Neural crest cell (in vitro differentiated cells): ENCODE measurements around the gene COL4A3. TPM values are rescaled to one million over a fixed set of nuclear protein-coding genes. Genes with fewer than 3 reads are reported as not detected.

ENCODE experiments used
- DNase-seq: peaks from one replicate; pipeline ENCODE4 v3.0.0; 2021; ENCODE audit warnings: low read depth, mixed read lengths, low spot score
- H3K27ac Mint-ChIP-seq: one replicate; pipeline ENCODE4 v1.8.0; 2021; ENCODE audit warnings: mild to moderate bottlenecking, mixed read lengths; ENCODE audit not compliant: unreplicated experiment
- H3K27me3 Mint-ChIP-seq: 2 replicates; pipeline ENCODE4 v1.8.0; 2021; ENCODE audit warnings: low read depth, mild to moderate bottlenecking, mixed read lengths
- H3K36me3 Mint-ChIP-seq: 2 replicates; pipeline ENCODE4 v1.8.0; 2021; ENCODE audit warnings: low read depth, mild to moderate bottlenecking, mixed read lengths
- H3K4me1 Mint-ChIP-seq: 2 replicates; pipeline ENCODE4 v1.8.0; 2021; ENCODE audit warnings: mixed read lengths
- H3K4me3 Mint-ChIP-seq: one replicate; pipeline ENCODE4 v1.8.0; 2021; ENCODE audit warnings: mild to moderate bottlenecking, mixed read lengths
- H3K9me3 Mint-ChIP-seq: 2 replicates; pipeline ENCODE4 v1.8.0; 2021; ENCODE audit warnings: mixed read lengths
- total RNA-seq: library from RNA; stranded (reverse); gene quantifications from 2 replicates; pipeline ENCODE4 v1.2.1, GENCODE V29; 2021
- TF ChIP-seq, protein P1 (sequence below): fragments of 200-600 bp; sonication (generic); conservative IDR thresholded peaks from 2 replicates; pipeline ENCODE4 v1.5.0; 2021; ENCODE audit warnings: antibody characterized with exemption, mild to moderate bottlenecking

COL4A3 gene
- total RNA-seq, 1 donor from 2014 or later, result not detected

- Mint-ChIP-seq H3K36me3 (no peaks in the 10 kb centered on the region), H3K27ac (no peak overlapping the region), H3K4me1 (no peaks in the 10 kb centered on the region), H3K4me3 (no peak overlapping the region), H3K27me3 (no peaks in the 10 kb centered on the region), H3K9me3 (no peaks in the 10 kb centered on the region)
- TF ChIP-seq, protein P1, sequence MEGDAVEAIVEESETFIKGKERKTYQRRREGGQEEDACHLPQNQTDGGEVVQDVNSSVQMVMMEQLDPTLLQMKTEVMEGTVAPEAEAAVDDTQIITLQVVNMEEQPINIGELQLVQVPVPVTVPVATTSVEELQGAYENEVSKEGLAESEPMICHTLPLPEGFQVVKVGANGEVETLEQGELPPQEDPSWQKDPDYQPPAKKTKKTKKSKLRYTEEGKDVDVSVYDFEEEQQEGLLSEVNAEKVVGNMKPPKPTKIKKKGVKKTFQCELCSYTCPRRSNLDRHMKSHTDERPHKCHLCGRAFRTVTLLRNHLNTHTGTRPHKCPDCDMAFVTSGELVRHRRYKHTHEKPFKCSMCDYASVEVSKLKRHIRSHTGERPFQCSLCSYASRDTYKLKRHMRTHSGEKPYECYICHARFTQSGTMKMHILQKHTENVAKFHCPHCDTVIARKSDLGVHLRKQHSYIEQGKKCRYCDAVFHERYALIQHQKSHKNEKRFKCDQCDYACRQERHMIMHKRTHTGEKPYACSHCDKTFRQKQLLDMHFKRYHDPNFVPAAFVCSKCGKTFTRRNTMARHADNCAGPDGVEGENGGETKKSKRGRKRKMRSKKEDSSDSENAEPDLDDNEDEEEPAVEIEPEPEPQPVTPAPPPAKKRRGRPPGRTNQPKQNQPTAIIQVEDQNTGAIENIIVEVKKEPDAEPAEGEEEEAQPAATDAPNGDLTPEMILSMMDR, result no peak
- no peak for DNase-seq
These were observed 116.5 kb downstream of the COL4A3 start for GRCh38 chr2:227280895-227281294.

- no peak overlapping the region for H3K27ac Mint-ChIP-seq
- H3K9me3 Mint-ChIP-seq, result no peaks in the 10 kb centered on the region
- no peak for DNase-seq
- no peaks in the 10 kb centered on the region for H3K27me3 Mint-ChIP-seq
- no peaks in the 10 kb centered on the region for H3K4me1 Mint-ChIP-seq
- no peaks in the 10 kb centered on the region for H3K36me3 Mint-ChIP-seq
- TF ChIP-seq, protein P1, result no peak
- no peak overlapping the region for H3K4me3 Mint-ChIP-seq
These were observed 121.4 kb downstream of the COL4A3 start for GRCh38 chr2:227285741-227286236.

- H3K27me3 Mint-ChIP-seq, result no peaks in the 10 kb centered on the region
- no peak overlapping the region for H3K4me3 Mint-ChIP-seq
- no peak for DNase-seq
- H3K4me1 Mint-ChIP-seq, result no peaks in the 10 kb centered on the region
- no peak overlapping the region for H3K27ac Mint-ChIP-seq
- no peaks in the 10 kb centered on the region for H3K36me3 Mint-ChIP-seq
- H3K9me3 Mint-ChIP-seq, result no peaks in the 10 kb centered on the region
- TF ChIP-seq, protein P1, result no peak
These were observed 123.3 kb downstream of the COL4A3 start for GRCh38 chr2:227287771-227288170.

DNA sequence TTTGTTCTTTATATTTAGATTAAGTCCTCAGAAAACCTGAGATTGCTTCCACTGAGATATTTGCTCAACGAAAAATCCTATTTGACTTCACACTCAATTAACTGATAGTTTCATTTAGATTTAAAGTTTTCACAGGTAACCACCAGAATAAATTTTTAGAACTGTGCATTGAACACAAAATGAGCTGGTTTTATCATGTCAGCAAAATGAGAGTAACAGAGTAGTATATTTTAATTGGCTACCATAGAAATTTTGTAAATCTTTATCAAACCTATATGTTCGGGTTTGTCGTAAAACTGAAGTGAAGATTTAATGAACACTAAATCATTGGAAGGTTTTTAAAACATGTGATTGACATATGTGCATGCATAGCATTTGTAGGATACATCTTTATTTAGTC is 127.9 kb downstream of the COL4A3 start:
- Mint-ChIP-seq H3K36me3 (no peaks in the 10 kb centered on the region), H3K9me3 (no peaks in the 10 kb centered on the region), H3K4me3 (no peak overlapping the region), H3K27me3 (no peaks in the 10 kb centered on the region), H3K4me1 (peaks cover 9% of the 10 kb centered on the region), H3K27ac (no peak overlapping the region)
- DNase-seq, result no peak
- TF ChIP-seq, protein P1, result no peak

GRCh38 chr2:227293531-227293930 is 129.1 kb downstream of the COL4A3 start:
- H3K9me3 Mint-ChIP-seq, result no peaks in the 10 kb centered on the region
- no peak overlapping the region for H3K4me3 Mint-ChIP-seq
- peaks cover 9% of the 10 kb centered on the region for H3K4me1 Mint-ChIP-seq
- H3K27me3 Mint-ChIP-seq, result no peaks in the 10 kb centered on the region
- no peak for DNase-seq
- H3K27ac Mint-ChIP-seq, result no peak overlapping the region
- no peaks in the 10 kb centered on the region for H3K36me3 Mint-ChIP-seq
- TF ChIP-seq, protein P1, result no peak
